HUES64 (cell line): ENCODE measurements around the gene LANCL2.

Source experiments
- H3K27ac ChIP-seq: 2 replicates; pipeline ENCODE4 v1.7.0; 2013; ENCODE audit warnings: low read depth, low read length, inconsistent platforms
- H3K27me3 ChIP-seq: 2 replicates; pipeline ENCODE4 v1.6.1; 2013; ENCODE audit warnings: mild to moderate bottlenecking, low read length; ENCODE audit not compliant: insufficient read depth
- H3K36me3 ChIP-seq: 2 replicates; pipeline ENCODE4 v1.6.1; 2013; ENCODE audit warnings: mild to moderate bottlenecking, low read length; ENCODE audit not compliant: insufficient read depth
- H3K4me1 ChIP-seq: 2 replicates; pipeline ENCODE4 v1.6.1; 2013; ENCODE audit warnings: mild to moderate bottlenecking, low read length, moderate library complexity; ENCODE audit not compliant: insufficient read depth
- H3K4me3 ChIP-seq: 2 replicates; pipeline ENCODE4 v1.5.1; 2013; ENCODE audit warnings: mild to moderate bottlenecking, low read length, moderate library complexity
- H3K9ac ChIP-seq: 2 replicates; pipeline ENCODE4 v1.6.1; 2013; ENCODE audit warnings: mild to moderate bottlenecking, low read depth, low read length
- H3K9me3 ChIP-seq: 2 replicates; pipeline ENCODE4 v1.6.1; 2013; ENCODE audit warnings: low read depth, low read length; ENCODE audit not compliant: insufficient read depth
- WGBS: fragments of 150-250, 120-280 bp; methylation state at CpG from one replicate; pipeline ENCODE4 v1.1.7; 2013; ENCODE audit warnings: missing lambda C conversion rate; 5-methylcytosine and 5-hydroxymethylcytosine counted together

The LANCL2 gene

DNA sequence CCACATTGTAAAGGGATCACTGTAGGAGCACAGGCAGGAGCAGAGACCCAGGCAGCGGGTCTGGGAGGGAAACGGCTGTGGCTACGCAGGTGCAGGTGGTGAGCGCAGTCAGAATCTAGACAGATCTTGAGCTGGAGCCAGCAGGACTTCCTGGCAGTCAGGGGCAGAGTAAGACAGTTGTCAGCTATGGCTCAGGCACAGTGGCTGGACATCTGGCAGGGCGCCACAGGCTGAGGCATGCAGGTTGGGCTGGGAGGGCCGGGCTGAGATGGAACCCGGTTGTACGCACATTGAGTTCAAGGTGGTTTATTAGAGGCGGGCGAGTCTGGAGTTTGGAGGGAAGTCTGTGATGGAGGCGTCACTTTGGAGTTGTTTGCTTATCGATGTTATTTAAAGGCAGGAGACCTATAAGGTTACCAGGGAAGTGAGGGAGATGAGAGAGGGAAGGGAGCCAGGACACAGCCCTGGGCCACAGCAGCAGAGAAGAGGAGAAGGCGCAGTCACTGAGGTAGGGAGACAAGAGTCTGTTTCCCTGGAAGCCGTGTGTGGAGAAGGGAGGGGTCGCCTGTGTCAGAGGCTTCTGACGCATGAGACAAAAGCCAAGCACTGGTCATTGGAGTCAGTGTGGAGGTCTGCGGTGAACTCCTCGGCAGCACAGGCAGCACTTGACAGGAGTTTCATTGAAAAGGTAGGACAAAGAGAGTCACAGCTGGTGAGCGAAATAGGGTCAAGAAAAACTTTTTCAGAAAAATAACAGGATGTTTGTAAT is 73.8 kb downstream of the LANCL2 start:
- Histone ChIP-seq H3K9me3 (no peaks in the 10 kb centered on the region), H3K27me3 (no peaks in the 10 kb centered on the region), H3K9ac (no peak overlapping the region), H3K4me3 (no peak overlapping the region), H3K36me3 (no peaks in the 10 kb centered on the region), H3K4me1 (no peaks in the 10 kb centered on the region), H3K27ac (no peak overlapping the region)
- 87% methylated on average over 19 of the region's 19 CpGs for WGBS

DNA sequence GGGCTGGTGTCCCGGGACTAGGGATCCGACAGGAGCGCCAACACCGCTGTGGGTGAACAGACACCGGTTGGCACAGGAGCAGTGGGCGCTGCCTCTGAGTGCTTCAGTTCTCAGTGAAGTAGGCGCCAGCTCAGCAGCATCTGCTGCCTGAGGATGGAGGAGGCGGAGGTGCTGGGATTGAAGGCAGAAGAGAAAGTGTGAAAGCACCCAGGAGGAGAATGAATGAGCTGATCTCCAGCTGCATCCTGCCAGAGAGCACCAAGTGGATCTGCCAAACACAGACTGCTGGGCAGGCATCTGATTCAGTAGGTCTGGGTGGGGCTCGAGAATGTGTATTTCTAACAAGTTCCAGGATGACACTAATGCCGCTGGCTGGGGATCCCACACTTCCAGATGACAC is 74.5 kb downstream of the LANCL2 start:
- Histone ChIP-seq H3K4me3 (no peak overlapping the region), H3K9ac (no peak overlapping the region), H3K9me3 (no peaks in the 10 kb centered on the region), H3K27me3 (no peaks in the 10 kb centered on the region), H3K36me3 (no peaks in the 10 kb centered on the region), H3K4me1 (no peaks in the 10 kb centered on the region), H3K27ac (no peak overlapping the region)
- 89% methylated on average over 10 of the region's 10 CpGs for WGBS

GRCh38 chr7:55440040-55440690 is 75.0 kb downstream of the LANCL2 start:
- Histone ChIP-seq H3K4me3 (no peak overlapping the region), H3K27me3 (no peaks in the 10 kb centered on the region), H3K9me3 (no peaks in the 10 kb centered on the region), H3K36me3 (no peaks in the 10 kb centered on the region), H3K9ac (no peak overlapping the region), H3K4me1 (no peaks in the 10 kb centered on the region), H3K27ac (no peak overlapping the region)
- 92% methylated on average over 13 of the region's 13 CpGs for WGBS

DNA sequence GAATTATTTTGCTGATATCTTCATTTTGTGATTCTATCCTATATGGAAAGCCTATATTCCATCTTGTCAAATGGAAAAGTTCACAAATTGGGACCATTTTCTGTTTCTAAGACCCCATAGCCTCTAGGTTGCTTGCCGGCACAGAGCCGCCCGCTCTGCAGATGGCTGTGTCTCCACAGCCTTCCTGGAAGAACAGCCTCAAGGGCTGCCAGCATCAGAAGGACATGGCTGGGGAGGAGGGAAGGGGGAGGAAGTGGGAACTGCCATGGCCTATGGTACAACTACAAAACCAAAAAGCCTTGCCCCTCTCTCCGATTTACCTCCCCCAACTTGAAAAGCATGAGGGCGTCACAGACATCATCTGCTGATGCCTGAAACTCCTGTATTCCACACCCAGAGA is 75.9 kb downstream of the LANCL2 start:
- Histone ChIP-seq H3K9ac (no peak overlapping the region), H3K4me3 (no peak overlapping the region), H3K27ac (no peak overlapping the region), H3K27me3 (no peaks in the 10 kb centered on the region), H3K4me1 (no peaks in the 10 kb centered on the region), H3K36me3 (no peaks in the 10 kb centered on the region), H3K9me3 (no peaks in the 10 kb centered on the region)
- 96% methylated on average over 5 of the region's 5 CpGs for WGBS

DNA sequence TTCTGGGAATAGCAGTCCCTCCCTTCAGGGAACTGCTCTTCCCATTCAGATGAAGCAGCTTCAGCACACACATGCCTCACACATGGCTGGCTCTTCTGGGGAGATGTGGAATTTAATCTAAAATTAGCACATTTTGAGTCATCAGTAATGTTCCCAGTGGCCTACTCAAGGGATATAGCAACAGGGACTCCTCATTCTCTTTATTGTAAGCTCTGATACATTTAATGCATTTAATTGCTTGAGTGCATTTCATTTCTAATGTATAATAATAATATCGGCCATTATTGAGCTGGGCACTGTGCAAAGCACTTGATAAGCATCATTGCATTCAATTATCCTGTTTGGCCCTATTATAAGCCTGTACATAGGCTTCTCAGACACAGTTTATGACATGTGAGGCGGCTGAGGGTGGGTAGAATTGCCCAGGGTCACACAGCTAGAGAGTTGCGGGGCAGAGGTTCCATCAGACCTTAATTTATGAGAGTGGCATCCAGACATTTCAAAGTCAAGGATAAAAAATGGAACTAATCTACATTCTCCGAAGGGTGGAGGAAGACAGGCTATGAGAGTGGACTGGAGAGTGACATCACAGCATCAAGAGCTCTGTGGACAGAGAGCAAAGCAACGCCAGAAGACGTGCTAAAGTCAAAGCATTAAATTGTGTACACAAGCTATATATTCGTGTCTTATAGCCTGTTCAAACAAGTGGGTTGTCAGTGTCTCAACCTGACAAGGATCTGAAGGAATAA is 76.8 kb downstream of the LANCL2 start:
- H3K27ac ChIP-seq, result no peak overlapping the region

DNA sequence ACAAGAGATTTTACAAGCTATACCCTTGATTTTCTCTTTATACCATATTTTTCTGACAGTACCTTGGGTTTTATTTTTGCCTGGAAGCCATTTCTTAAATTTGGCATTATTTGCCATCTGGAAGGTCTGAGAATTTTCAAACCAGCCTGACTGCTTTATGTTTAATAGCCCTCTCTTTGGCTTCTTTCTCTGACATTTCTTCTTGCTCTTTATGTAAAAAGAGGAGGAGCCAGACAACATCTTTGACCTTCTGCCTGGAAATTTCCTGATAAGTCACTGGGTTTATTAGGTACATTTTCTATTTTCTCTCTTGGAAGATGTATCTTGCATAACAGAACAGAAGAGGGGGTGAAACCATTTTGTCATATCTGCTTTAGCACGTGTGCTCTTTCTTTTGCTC is 79.6 kb downstream of the LANCL2 start:
- H3K9me3 ChIP-seq, result no peaks in the 10 kb centered on the region
- no peaks in the 10 kb centered on the region for H3K27me3 ChIP-seq
- 80% methylated on average over 1 of the region's 1 CpG for WGBS
- no peak overlapping the region for H3K27ac ChIP-seq
- H3K4me1 ChIP-seq, result no peaks in the 10 kb centered on the region
- H3K36me3 ChIP-seq, result no peaks in the 10 kb centered on the region
- H3K4me3 ChIP-seq, result no peak overlapping the region
- no peak overlapping the region for H3K9ac ChIP-seq

More for the DNA sequence above, 76.8 kb downstream of the LANCL2 start:
- Histone ChIP-seq H3K9ac (no peak overlapping the region), H3K4me1 (no peaks in the 10 kb centered on the region), H3K9me3 (no peaks in the 10 kb centered on the region), H3K27me3 (no peaks in the 10 kb centered on the region), H3K4me3 (no peak overlapping the region), H3K36me3 (no peaks in the 10 kb centered on the region)
- 91% methylated on average over 7 of the region's 7 CpGs for WGBS

- H3K9me3 ChIP-seq, result no peaks in the 10 kb centered on the region
- H3K9ac ChIP-seq, result no peak overlapping the region
- no peak overlapping the region for H3K4me3 ChIP-seq
- H3K4me1 ChIP-seq, result no peaks in the 10 kb centered on the region
- H3K27ac ChIP-seq, result no peak overlapping the region
- WGBS, result 96% methylated on average over 18 of the region's 22 CpGs
- no peaks in the 10 kb centered on the region for H3K27me3 ChIP-seq
- H3K36me3 ChIP-seq, result no peaks in the 10 kb centered on the region
Measured at GRCh38 chr7:55448526-55448925, 83.4 kb downstream of the LANCL2 start.

- H3K27me3 ChIP-seq, result no peaks in the 10 kb centered on the region
- H3K4me3 ChIP-seq, result no peak overlapping the region
- H3K27ac ChIP-seq, result no peak overlapping the region
- H3K9me3 ChIP-seq, result no peaks in the 10 kb centered on the region
- no peaks in the 10 kb centered on the region for H3K4me1 ChIP-seq
- no peak overlapping the region for H3K9ac ChIP-seq
- 95% methylated on average over 56 of the region's 56 CpGs for WGBS
- H3K36me3 ChIP-seq, result no peaks in the 10 kb centered on the region
Measured at GRCh38 chr7:55449205-55449991, 84.3 kb downstream of the LANCL2 start.

DNA sequence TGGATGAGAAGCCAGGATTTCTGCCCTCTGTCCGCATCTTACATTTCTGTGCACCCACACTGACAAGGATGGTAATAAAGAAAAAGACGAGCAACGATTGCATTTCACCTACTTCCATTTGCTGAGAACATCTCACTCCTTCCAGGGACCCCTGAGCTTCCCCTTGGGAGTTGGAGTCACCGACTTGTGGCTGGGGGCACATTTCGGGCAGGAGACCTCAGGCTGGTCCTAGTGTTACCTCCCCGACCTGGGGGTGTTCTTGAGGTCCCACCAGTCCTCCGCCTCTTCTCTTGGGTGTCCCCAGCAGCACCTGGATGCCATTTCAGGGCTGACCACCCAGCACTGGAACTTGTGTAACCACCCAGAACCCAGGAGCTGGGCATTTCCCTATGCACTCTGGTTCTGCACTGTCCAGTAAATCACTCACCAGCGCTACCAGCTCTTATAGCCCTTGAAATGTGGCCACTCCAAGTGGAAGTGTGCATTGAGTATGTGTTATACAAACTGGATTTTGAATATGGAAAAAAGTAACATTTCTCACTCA is 84.9 kb downstream of the LANCL2 start:
- Histone ChIP-seq H3K4me1 (no peaks in the 10 kb centered on the region), H3K9me3 (no peaks in the 10 kb centered on the region), H3K27me3 (no peaks in the 10 kb centered on the region), H3K4me3 (no peak overlapping the region), H3K36me3 (no peaks in the 10 kb centered on the region), H3K27ac (no peak overlapping the region), H3K9ac (no peak overlapping the region)
- 92% methylated on average over 8 of the region's 8 CpGs for WGBS

DNA sequence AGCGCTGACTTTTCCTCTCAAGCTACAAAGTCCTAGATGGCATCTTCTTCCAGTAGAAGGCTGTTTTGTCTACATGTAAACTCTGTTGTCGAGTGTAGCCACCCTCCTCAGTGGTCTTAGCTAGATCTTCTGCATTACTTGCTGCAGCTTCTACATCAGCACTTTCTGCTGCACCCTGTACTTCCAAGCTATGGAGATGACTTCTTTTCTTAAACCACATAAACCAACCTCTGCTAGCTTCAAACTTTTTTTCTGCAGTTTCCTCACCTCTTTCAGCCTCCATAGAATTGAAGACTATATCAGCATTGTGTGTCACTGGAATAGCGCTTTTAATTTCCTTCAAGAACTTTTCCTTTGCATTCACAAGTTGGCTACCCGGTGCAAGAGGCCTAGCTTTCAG is 87.8 kb downstream of the LANCL2 start:
- no peak overlapping the region for H3K9ac ChIP-seq
- H3K27me3 ChIP-seq, result no peaks in the 10 kb centered on the region
- no peak overlapping the region for H3K27ac ChIP-seq
- 0 out of 2 replicates have a peak, but pooled peaks cover under 1% of the 10 kb centered on the region for H3K9me3 ChIP-seq
- no peaks in the 10 kb centered on the region for H3K36me3 ChIP-seq
- 94% methylated on average over 4 of the region's 4 CpGs for WGBS
- H3K4me3 ChIP-seq, result no peak overlapping the region
- H3K4me1 ChIP-seq, result no peaks in the 10 kb centered on the region
